RWPE1 (cell line): ENCODE results near the gene CXCL3.

Source experiments
- CTCF ChIA-PET: fragments of 350-600 bp; sonication (Branson Sonifier 250); formaldehyde crosslinking; extraction: SDS; loops from one replicate; lab custom pipeline; 2021; lab: Yijun Ruan, JAX
- POLR2A ChIA-PET: fragments of 400-600 bp; formaldehyde crosslinking; extraction: SDS; loops from one replicate; lab custom pipeline; 2020; ENCODE audit warnings: antibody characterized with exemption; ENCODE audit not compliant: low non-redundant PET; lab: Yijun Ruan, JAX
- DNase-seq: peaks from one replicate; pipeline ENCODE4 v3.0.0; 2012; ENCODE audit warnings: low spot score
- H3K27ac ChIP-seq: fragments of 450-650 bp; 2 replicates; pipeline ENCODE4 v1.5.1; 2017
- CTCF ChIP-seq: fragments of 450-650 bp; conservative IDR thresholded peaks from 2 replicates; pipeline ENCODE4 v1.5.1; 2017; ENCODE audit warnings: low read depth, mild to moderate bottlenecking

Gene CXCL3

GRCh38 chr4:74037076-74037955, 1.2 kb downstream of the CXCL3 start:
- ChIA-PET POLR2A (no interaction called here), CTCF (interaction anchor here (0.6 to 1.4 kb wide), 8 partner anchors 9 to 182 kb away, joined by 3 to 7 read pairs (median 3); partner anchors contain the start of gene CXCL1)
- no peak for TF ChIP-seq CTCF
- H3K27ac ChIP-seq: no peak overlapping the region
- DNase-seq: no peak

- TF ChIP-seq CTCF: no peak
- CTCF ChIA-PET: no interaction called here
- POLR2A ChIA-PET: no interaction called here
- H3K27ac ChIP-seq: no peak overlapping the region
- peak; percentile 13 for DNase-seq
Measured at GRCh38 chr4:74033739-74034138, 4.8 kb downstream of the CXCL3 start.

- DNase-seq: no peak
- TF ChIP-seq CTCF: no peak
- CTCF ChIA-PET: no interaction called here
- POLR2A ChIA-PET: no interaction called here
- H3K27ac ChIP-seq: no peak overlapping the region
Measured at GRCh38 chr4:74032064-74032463, 6.4 kb downstream of the CXCL3 start.

GRCh38 chr4:74031576-74031975, 6.9 kb downstream of the CXCL3 start:
- TF ChIP-seq CTCF: no peak
- ChIA-PET CTCF (no interaction called here), POLR2A (no interaction called here)
- DNase-seq: no peak
- H3K27ac ChIP-seq: no peak overlapping the region

GRCh38 chr4:74030285-74030684, 8.2 kb downstream of the CXCL3 start:
- no peak for TF ChIP-seq CTCF
- CTCF ChIA-PET: interaction anchor here (0.6 kb wide), 1 partner anchor 198 kb away, joined by 5 read pairs; no protein-coding TSS in a partner anchor
- no peak for DNase-seq
- H3K27ac ChIP-seq: no peak overlapping the region
- POLR2A ChIA-PET: no interaction called here

- POLR2A ChIA-PET: no interaction called here
- H3K27ac ChIP-seq: no peak overlapping the region
- no peak for DNase-seq
- CTCF ChIA-PET: interaction anchor here (0.6 to 0.7 kb wide), 2 partner anchors 9 to 747 kb away, joined by 3 read pairs; no protein-coding TSS in a partner anchor
- TF ChIP-seq CTCF: no peak
Measured at GRCh38 chr4:74028504-74028903, 10.0 kb downstream of the CXCL3 start.
